Fibroblast of skin of scalp (primary cell): Measurements from ENCODE around the gene PSMA2.

Source experiments
- DNase-seq: peaks from one replicate; pipeline ENCODE4 v3.0.0-alpha.2; 2013

Gene PSMA2

GRCh38 chr7:42939457-42940240, 7.7 kb upstream of the PSMA2 start:
- DNase-seq: no peak

DNA sequence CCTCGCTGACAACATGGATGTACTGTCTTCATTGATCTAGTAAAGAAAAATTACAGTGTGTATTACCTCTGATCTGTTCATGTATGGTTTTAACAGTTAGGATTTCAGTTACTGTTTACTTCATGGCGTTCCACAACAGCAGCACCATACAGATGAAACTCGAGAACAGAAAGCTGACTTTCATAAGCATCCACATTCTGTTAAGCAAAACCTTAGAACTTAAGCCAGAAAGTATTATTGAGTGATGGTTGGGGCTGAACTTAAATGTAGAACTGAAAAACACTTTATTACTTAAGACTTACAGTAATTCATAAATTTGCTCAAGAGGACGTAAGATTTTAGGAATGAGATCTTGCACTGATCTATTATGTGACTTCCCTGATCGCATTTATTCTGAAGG, 3.9 kb upstream of the PSMA2 start:
- DNase-seq: no peak

DNA sequence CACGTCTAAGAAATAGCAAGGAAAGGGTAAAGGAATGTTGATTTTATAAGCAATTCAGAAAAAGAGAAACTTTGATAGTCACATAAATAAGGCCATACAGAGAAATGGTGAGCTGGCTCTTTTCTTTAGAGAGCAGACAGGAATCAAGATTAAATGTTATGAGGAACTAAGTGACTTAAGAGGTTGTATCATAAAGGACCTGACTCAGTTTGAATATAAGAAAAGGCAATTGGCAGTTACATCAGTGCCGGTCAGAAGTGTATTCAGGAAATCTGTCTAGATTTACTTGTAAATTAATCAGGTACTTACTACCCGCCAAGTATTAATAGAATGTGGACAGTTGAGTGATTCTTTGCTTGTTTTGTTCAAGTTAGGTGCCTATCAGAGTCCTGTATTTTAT, 2.3 kb upstream of the PSMA2 start:
- DNase-seq: no peak

- peak; percentile 45 for DNase-seq
Measured at GRCh38 chr7:42932811-42933591, 1.0 kb upstream of the PSMA2 start.

DNA sequence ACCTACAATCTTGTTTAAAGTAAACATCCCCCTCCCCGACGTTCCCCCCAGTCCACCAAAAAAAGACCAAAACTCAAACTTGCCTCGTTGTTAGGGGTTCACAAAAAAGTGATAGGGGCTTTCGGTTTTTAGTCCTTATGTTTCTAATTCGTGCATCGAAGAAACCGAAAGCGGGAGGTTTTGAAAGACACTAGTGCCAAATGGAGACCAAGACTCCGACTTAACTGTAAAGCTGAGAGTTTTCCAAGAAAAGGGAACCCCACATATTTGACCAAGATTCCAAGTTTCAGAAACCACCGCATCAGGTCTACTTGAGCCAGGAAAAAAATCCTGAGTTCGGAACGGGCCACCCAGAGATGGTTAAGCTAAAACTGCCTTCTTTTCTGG, 534 bp downstream of the PSMA2 start:
- DNase-seq: no peak

DNA sequence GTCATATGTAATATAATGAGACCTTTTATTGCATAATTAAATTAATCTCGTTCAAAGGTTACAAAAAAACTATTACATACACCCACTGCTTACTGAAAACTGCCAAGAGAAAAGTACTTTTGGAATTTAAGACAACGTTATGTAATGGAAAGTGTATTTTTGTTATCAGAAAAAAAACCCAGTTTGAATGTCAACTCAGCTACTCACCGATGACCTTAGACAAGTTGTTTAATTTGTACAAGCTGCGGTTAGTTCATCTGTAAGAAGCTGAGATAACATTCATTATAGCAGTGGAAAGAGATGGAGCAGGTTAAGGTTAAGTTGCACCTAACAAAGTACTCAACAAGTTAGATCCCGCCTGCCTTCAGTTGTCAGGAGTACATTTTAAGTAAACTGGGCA, 1.1 kb downstream of the PSMA2 start:
- DNase-seq: no peak

DNA sequence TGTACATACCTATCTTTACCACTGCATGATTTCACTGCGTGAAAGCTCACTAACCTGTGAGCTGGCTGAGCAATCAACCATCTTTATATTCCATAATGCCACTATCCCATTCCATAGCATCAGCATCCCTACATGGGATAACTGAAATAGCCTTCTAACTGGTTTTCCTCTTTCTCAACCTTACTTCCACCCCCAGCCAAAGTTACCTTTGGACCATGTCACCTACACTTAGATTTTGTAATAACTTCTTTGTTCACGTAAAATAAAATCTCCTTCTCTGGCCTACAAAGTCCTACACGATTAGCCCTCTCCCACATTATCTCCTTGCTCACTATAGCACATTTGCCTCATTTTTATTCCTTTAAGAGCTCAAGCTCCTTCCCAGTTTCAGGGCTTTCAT, 2.5 kb downstream of the PSMA2 start:
- no peak for DNase-seq

DNA sequence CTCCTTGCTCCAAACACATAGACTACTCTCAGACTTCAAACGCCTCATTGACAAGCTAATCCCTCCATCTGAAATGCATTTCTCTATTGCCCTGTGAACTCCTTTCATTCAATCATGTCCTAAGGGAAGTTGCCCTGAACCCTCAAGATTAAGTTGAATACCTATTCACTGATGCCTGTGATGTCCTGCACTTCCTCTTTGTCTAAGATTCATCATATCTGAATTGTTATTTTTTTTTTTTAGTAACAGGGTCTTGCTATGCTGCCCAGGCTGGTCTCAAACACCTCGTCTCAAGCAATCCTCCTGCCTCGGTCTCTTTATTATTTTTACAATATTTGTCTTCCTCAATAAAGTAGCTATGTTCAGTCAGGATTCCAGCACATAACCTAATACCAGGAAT, 3.2 kb downstream of the PSMA2 start:
- DNase-seq: no peak

GRCh38 chr7:42926204-42926603, 5.8 kb downstream of the PSMA2 start:
- no peak for DNase-seq

DNA sequence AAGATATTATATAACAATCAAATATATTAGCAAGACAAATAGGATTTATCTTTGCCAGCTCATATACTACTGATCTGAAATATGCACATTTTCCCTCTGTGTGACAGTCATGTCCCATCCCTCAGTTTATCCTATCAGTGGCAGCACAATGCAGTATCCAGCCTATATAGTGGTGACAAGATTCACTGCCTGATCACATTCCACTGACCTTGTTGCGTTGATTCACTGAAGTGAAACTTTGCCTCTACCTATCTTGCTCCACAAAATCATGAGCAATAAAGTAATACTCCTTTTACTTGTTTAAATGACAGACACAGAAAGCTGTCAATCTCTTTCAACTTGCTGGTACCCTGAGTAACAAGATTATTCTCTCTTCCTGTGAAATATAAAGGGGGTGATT, 6.3 kb downstream of the PSMA2 start:
- DNase-seq: no peak

DNA sequence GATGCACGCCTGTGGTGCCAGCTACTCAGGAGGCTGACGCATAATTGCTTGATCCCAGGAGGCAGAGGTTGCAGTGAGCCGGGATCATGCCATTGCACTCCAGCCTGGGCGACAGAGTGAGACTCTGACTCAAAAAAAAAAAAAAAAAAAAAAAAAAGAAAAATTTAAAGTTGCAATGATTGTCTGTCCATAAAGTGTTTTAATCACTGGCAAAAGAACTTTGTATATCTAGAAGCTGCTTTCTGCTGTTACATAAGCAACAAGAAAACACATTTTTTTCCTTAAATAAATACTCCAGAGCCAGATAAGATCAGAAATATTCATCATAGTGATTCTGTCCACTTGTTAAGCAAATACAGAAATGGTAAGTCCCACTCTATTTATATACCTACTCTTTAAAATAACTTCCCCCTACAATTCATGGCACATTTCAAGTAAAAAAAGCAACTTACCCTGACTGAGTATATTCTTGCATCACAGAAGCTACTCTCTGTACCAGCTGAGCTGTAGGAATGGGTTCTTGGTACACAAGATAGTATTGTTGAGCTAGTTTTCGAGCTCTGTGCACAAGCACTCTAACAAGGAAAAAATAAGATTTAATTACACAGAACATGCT, 7.6 kb downstream of the PSMA2 start:
- no peak for DNase-seq

GRCh38 chr7:42922017-42922753, 9.8 kb downstream of the PSMA2 start:
- DNase-seq: no peak

- peak; percentile 48 for DNase-seq
Measured at GRCh38 chr7:42915356-42915755, 16.6 kb downstream of the PSMA2 start.

DNA sequence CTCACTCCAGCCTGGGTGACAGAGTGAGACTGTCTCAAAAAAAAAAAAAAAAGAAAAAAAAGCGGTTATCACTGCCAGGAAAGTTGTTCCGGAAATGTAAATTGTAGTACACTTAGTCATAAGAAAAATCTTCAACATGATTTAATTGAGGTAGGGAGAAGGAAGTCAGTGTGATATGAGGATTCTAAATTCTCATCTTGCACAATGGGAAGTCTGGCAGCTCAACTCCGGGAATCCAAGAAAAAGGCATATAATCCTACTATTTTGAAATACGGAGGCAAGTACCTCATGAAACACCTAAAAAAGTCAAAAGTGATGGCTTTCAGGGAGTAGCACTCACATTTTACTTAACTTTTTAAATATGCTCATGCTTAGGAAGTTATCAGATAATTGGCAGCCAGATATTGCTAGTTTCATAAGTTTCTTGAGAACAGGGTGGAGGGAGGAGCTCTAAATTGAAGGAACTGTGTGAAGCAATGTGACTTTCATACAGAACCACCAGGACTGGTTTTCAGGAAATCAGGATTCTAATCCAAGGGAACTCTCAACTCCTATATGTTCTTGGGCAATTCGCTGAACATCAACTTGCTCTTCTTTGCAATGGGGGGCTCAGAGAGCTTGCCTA, 17.4 kb downstream of the PSMA2 start:
- DNase-seq: peak; percentile 59

DNA sequence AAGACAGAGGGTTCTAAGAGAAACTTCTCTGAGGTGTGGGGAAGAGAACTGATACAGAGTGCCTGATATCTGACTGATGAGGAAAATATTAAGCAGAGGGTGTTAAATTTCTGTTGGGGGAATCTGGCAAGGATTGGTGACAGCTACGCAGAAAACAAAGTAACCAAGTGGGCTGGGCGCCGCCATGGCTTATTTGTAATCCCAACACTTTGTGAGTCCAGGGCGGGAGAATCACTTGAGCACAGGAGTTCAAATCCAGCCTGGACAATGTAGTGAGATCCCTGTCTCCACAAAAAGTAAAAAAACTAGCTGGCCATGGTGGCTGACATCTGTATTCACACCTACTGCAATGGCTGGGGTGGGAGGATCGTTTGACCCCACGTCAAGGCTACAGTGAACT, 18.0 kb downstream of the PSMA2 start:
- DNase-seq: no peak

DNA sequence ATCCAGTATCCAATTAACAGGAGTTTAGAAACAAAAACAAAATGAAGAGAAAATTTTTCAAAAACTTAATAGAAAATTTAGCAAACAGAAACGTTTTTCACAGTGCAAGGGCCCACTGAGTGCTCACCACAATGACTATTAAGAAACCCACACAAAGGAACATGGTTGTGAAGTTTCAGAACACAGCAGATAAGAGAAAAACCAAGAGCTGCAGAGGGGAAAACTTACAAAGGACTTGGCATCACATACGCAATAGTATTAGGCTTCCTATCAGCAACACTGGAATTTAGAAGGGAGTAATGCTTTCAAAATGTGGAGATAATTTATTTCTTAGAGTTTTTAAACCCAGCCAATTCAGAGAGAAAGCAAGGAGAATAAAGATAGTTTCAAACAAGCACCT, 18.4 kb downstream of the PSMA2 start:
- no peak for DNase-seq

GRCh38 chr7:42911454-42912447, 20.2 kb downstream of the PSMA2 start, which contains the start of gene C7orf25:
Gene C7orf25 (minus strand): TSS chr7:42912070. CDS start chr7:42910900, 1,170 bp downstream.
- peak; percentile 95 for DNase-seq

DNA sequence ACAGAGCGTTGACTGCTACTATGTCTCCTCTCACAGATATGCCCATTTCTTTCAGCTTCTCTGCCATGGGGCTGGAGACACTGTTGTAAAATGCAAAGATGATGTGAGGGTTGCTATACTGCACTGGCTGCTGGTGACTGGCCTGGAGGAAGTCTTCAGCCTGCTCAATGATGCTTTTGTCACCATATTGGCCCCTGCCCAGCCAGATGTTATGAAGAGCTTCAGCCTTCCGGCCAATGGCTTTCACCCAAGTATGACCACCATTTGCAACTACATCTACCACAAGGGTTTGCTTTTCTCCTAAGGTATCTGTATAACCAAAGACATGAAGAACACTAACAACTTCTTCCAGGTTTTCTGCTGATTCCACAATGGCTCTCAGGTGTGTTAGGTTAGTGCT, 21.7 kb downstream of the PSMA2 start:
- DNase-seq: no peak

- DNase-seq: peak; percentile 30
Measured at GRCh38 chr7:42907316-42907715, 24.7 kb downstream of the PSMA2 start.

DNA sequence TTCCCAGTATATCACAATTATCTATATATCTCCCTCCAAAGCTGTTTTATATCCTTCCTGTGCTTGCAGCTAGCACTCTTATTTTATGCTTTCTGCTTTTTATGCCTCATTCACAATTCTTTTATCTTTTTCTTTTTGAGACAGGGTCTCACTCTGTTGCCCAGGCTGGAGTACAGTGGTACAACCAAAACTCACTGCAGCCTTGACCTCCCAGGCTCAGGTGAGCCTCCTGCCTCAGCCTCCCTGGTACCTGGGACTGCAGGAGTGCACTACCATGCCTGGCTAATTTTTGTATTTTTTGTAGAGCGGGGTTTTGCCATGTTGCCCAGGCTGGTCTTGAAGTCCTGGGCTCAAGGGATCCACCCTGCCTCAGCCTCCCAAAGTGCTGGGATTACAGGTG, 25.8 kb downstream of the PSMA2 start:
- DNase-seq: no peak

GRCh38 chr7:42902331-42902730, 29.6 kb downstream of the PSMA2 start:
- DNase-seq: no peak
